Measurements from ENCODE around the gene PDE7B.
A peak's percentile ranks its signal among the peaks of the same experiment; 100 is the strongest.

Gene PDE7B

GRCh38 chr6:135851442-135852271 is at the start of gene PDE7B:
PDE7B (plus strand) TSS chr6:135851701.
- peak; percentile 99 for DNase-seq (ENCODE audit: low read depth)

GRCh38 chr6:135801755-135802465 is 49.6 kb upstream of the PDE7B start:
- no peak for DNase-seq (ENCODE audit: low read depth)

GRCh38 chr6:135810486-135810885 is 41.0 kb upstream of the PDE7B start:
- no peak for DNase-seq (ENCODE audit: low read depth)

- no peak for DNase-seq (ENCODE audit: low read depth)
These were observed 40.3 kb upstream of the PDE7B start for GRCh38 chr6:135811170-135811569.

GRCh38 chr6:135811644-135812526 is 39.6 kb upstream of the PDE7B start:
- DNase-seq (ENCODE audit: low read depth): peak; percentile 30

- DNase-seq (ENCODE audit: low read depth): no peak
These were observed 38.1 kb upstream of the PDE7B start for GRCh38 chr6:135813401-135813800.

- no peak for DNase-seq (ENCODE audit: low read depth)
These were observed 37.5 kb upstream of the PDE7B start for GRCh38 chr6:135814043-135814442.

- DNase-seq (ENCODE audit: low read depth): no peak
These were observed 36.3 kb upstream of the PDE7B start for GRCh38 chr6:135815216-135815615.

- no peak for DNase-seq (ENCODE audit: low read depth)
These were observed 34.5 kb upstream of the PDE7B start for GRCh38 chr6:135817035-135817434.

- no peak for DNase-seq (ENCODE audit: low read depth)
These were observed 31.8 kb upstream of the PDE7B start for GRCh38 chr6:135819665-135820064.

- no peak for DNase-seq (ENCODE audit: low read depth)
These were observed 31.2 kb upstream of the PDE7B start for GRCh38 chr6:135820340-135820739.

GRCh38 chr6:135823851-135824250 is 27.6 kb upstream of the PDE7B start:
- DNase-seq (ENCODE audit: low read depth): no peak

GRCh38 chr6:135826236-135826804 is 25.2 kb upstream of the PDE7B start:
- DNase-seq (ENCODE audit: low read depth): no peak

- no peak for DNase-seq (ENCODE audit: low read depth)
These were observed 23.5 kb upstream of the PDE7B start for GRCh38 chr6:135828021-135828420.

- DNase-seq (ENCODE audit: low read depth): peak; percentile 32
These were observed 21.0 kb upstream of the PDE7B start for GRCh38 chr6:135830452-135830881.

- peak; percentile 30 for DNase-seq (ENCODE audit: low read depth)
These were observed 20.5 kb upstream of the PDE7B start for GRCh38 chr6:135831016-135831415.

GRCh38 chr6:135832166-135832565 is 19.3 kb upstream of the PDE7B start:
- no peak for DNase-seq (ENCODE audit: low read depth)

GRCh38 chr6:135833771-135834170 is 17.7 kb upstream of the PDE7B start:
- DNase-seq (ENCODE audit: low read depth): no peak

- no peak for DNase-seq (ENCODE audit: low read depth)
These were observed 13.6 kb upstream of the PDE7B start for GRCh38 chr6:135837735-135838449.

- no peak for DNase-seq (ENCODE audit: low read depth)
These were observed 12.4 kb upstream of the PDE7B start for GRCh38 chr6:135839121-135839520.

Data from fibroblast of the conjunctiva (primary cell).